Measurements from ENCODE around the gene PLPP2. TPM values are rescaled to one million over a fixed set of nuclear protein-coding genes. Genes with fewer than 3 reads are reported as not detected.

Gene PLPP2
- total and polyA plus RNA-seq, 2 of the 13 experiments (the other 11 are each of a cell fraction or from before 2014, with no cell fraction given), result not detected

- Histone ChIP-seq H3K27ac (ENCODE audit: extremely low read length, insufficient read depth, low read length) (no peak overlapping the region), H2AFZ (ENCODE audit: low read length) (no peak overlapping the region), H3K4me3 (replicated peaks in 1 of 3; ENCODE audit: insufficient read depth in 1 of 3, low read depth in 2 of 3, low read length in 3 of 3) (peak overlapping the region in 1 of 3 experiments; percentile 26; a peak in 1 of 6 replicates), H3K9me3 (ENCODE audit: low read length) (no peaks in the 10 kb centered on the region), H4K20me1 (ENCODE audit: insufficient read depth, low read length) (0 out of 2 replicates have a peak, but pooled peaks cover 2% of the 10 kb centered on the region), H3K79me2 (ENCODE audit: insufficient read depth, low read length) (no peaks in the 10 kb centered on the region), H3K4me2 (ENCODE audit: low read depth, low read length) (peak overlapping the region; percentile 55), H3K27me3 (ENCODE audit: control insufficient read depth in 1 of 2, insufficient read depth in 2 of 2, low read length in 2 of 2) (peaks cover 4 to 26% of the 10 kb centered on the region in 2 experiments; a peak in 4 of 5 replicates), H3K36me3 (replicated peaks in 1 of 2; ENCODE audit: control insufficient read depth in 1 of 2, insufficient read depth in 2 of 2, low read length in 2 of 2) (no peaks in the 10 kb centered on the region), H3K4me1 (ENCODE audit: insufficient read depth, low read length) (peaks cover 36% of the 10 kb centered on the region), H3K9ac (ENCODE audit: insufficient read depth, low read depth, low read length) (no peak overlapping the region)
- BruUV-seq (replicated peaks), result no TSS peak
- POLR2A ChIA-PET, result no interaction called here
- peak; percentile 84 for ATAC-seq
- FAIRE-seq, result no peak
- DNase-seq (ENCODE audit: low spot score), result no peak
- WGBS (ENCODE audit: low lambda C conversion rate), result 39% methylated on average over 7 of the region's 38 CpGs
- intact Hi-C loops (cut with micrococcal nuclease; ENCODE audit: unreplicated experiment) (no loop called here), in situ Hi-C loops (cut with HindIII; ENCODE audit: extremely low pct_ligation_motif_present, low pct_unique_long_range_greater_than_20kb) (no loop called here)
- CTCF ChIA-PET (ENCODE audit: low intra/inter-chr PET ratio, low total read pairs), result interaction anchor here (0.8 kb wide), 1 partner anchor 28 kb away, joined by 3 read pairs; no protein-coding TSS in a partner anchor
- TF ChIP-seq NONO (IDR thresholded peaks at IDR 0.05), result no peak
- TF ChIP-seq NONO (CRISPR knock-in tag; conservative IDR thresholded peaks at IDR 0.05), result no peak
- TF ChIP-seq ZNF768 (CRISPR knock-in tag; IDR thresholded peaks at IDR 0.05), result peak; percentile 40; the same call in 1 of the 2 replicates
- TF ChIP-seq ZFP37 (CRISPR knock-in tag; IDR thresholded peaks at IDR 0.05; ENCODE audit: borderline replicate concordance), result no peak
- no peak for TF ChIP-seq ZNF343 (CRISPR knock-in tag; IDR thresholded peaks at IDR 0.05)
- peak; percentile 42 for TF ChIP-seq HNRNPLL (IDR thresholded peaks at IDR 0.05; ENCODE audit: low read depth, low read length, poor library complexity, severe bottlenecking)
- TF ChIP-seq STAG1 (CRISPR knock-in tag; IDR thresholded peaks at IDR 0.05), result peak; percentile 55
- peak; percentile 44; the same call in 1 of the 2 replicates for TF ChIP-seq GABPB1 (CRISPR knock-in tag; IDR thresholded peaks at IDR 0.05)
- TF ChIP-seq ZNF430 (CRISPR knock-in tag; IDR thresholded peaks at IDR 0.05), result 0 out of 2 replicates have a peak, but pooled peaks have one; percentile 29
- no peak for TF ChIP-seq MLXIP (CRISPR knock-in tag; IDR thresholded peaks at IDR 0.05; ENCODE audit: borderline replicate concordance)
- TF ChIP-seq MEIS2 (CRISPR knock-in tag; IDR thresholded peaks at IDR 0.05), result no peak
- TF ChIP-seq XRCC5 (optimal IDR thresholded peaks at IDR 0.05; ENCODE audit: low read length), result peak; percentile 82
- TF ChIP-seq MNT (IDR thresholded peaks at IDR 0.05), result no peak
- peak; percentile 57; the same call in 1 of the 2 replicates for TF ChIP-seq KDM5B (CRISPR knock-in tag; IDR thresholded peaks at IDR 0.05; ENCODE audit: borderline replicate concordance)
- TF ChIP-seq CAMTA2 (CRISPR knock-in tag; IDR thresholded peaks at IDR 0.05; ENCODE audit: borderline replicate concordance), result 0 out of 2 replicates have a peak, but pooled peaks have one; percentile 27
- TF ChIP-seq ZMYM4 (CRISPR knock-in tag; IDR thresholded peaks at IDR 0.05), result no peak
- no peak for TF ChIP-seq RNF219 (CRISPR knock-in tag; IDR thresholded peaks at IDR 0.05)
- TF ChIP-seq ZNF816 (CRISPR knock-in tag; IDR thresholded peaks at IDR 0.05; ENCODE audit: borderline replicate concordance), result no peak
These were observed 3.9 kb upstream of the PLPP2 start for GRCh38 chr19:294946-295686.
